B cell (primary cell): ENCODE measurements around the gene AARS2. TPM values are rescaled to one million over a fixed set of nuclear protein-coding genes. Genes with fewer than 3 reads are reported as not detected.

Experiments
- ATAC-seq: fragments of 200-7000 bp; cut with Tn5 transposase; one replicate; pipeline ENCODE4 v1.10.0; 2021; ENCODE audit warnings: low read depth, mild to moderate bottlenecking, moderate number of reproducible peaks, moderate library complexity
- CTCF ChIA-PET: fragments of 350-600 bp; sonication (Branson Sonifier 250); formaldehyde crosslinking; loops from one replicate; lab custom pipeline; 2021; ENCODE audit warnings: antibody characterized with exemption, inconsistent platforms; lab: Charles Lee
- POLR2A ChIA-PET: fragments of 350-600 bp; sonication (Branson Sonifier 250); formaldehyde crosslinking; loops from one replicate; lab custom pipeline; 2021; ENCODE audit warnings: antibody characterized with exemption; lab: Charles Lee
- DNase-seq: peaks from one replicate; pipeline ENCODE4 v3.0.0; 2013
- H2AFZ ChIP-seq: 2 replicates; pipeline ENCODE4 v1.6.1; 2012; ENCODE audit warnings: mild to moderate bottlenecking, low read depth, low read length; ENCODE audit not compliant: insufficient read depth, poor library complexity, severe bottlenecking
- H3K27ac ChIP-seq, 2 donors: 1 replicate in 1 of 2; 2 replicates in 1 of 2; pipeline ENCODE4 v1.5.1; 2012 to 2013; ENCODE audit warnings: low read length in 2 of 2, mild to moderate bottlenecking in 2 of 2, moderate library complexity in 1 of 2
- H3K27me3 ChIP-seq, 4 experiments: fragments of 200-600 bp in 1 of 4; sonication (generic) in 1 of 4; replicated peaks in 1 of 4; 1 replicate in 2 of 4; 2 replicates in 2 of 4; pipeline versions ENCODE4 v1.6.1 to v1.7.0; 2013 to 2016; ENCODE audit warnings: low read length in 3 of 4, mild to moderate bottlenecking in 2 of 4, mixed read lengths in 1 of 4, moderate library complexity in 1 of 4; ENCODE audit not compliant: insufficient read depth in 4 of 4, control insufficient read depth in 3 of 4; ENCODE audit errors: control extremely low read depth in 1 of 4
- H3K36me3 ChIP-seq, 2 experiments: replicated peaks in 1 of 2; 1 replicate in 1 of 2; 2 replicates in 1 of 2; pipeline versions ENCODE4 v1.6.1 to v1.7.1; 2013; ENCODE audit warnings: low read length in 1 of 2; ENCODE audit not compliant: insufficient read depth in 2 of 2, control insufficient read depth in 1 of 2; ENCODE audit errors: control extremely low read depth in 1 of 2, extremely low read depth in 1 of 2
- H3K4me1 ChIP-seq, 2 donors: fragments of 200-600 bp in 1 of 2; sonication (generic) in 1 of 2; 1 replicate in 1 of 2; 2 replicates in 1 of 2; pipeline versions ENCODE4 v1.5.1 to v1.6.1; 2013 to 2017; ENCODE audit warnings: low read length in 2 of 2; ENCODE audit not compliant: control insufficient read depth in 2 of 2, insufficient read depth in 2 of 2
- H3K4me2 ChIP-seq: replicated peaks from 2 replicates; pipeline ENCODE3; 2012; ENCODE audit warnings: mild to moderate bottlenecking, low read depth, low read length; ENCODE audit not compliant: poor library complexity, severe bottlenecking
- H3K4me3 ChIP-seq, 5 experiments: fragments of 200-600 bp in 1 of 5; sonication (generic) in 1 of 5; 1 replicate in 3 of 5; 2 replicates in 2 of 5; pipeline versions ENCODE4 v1.5.1 to v1.7.0; 2011 to 2016; ENCODE audit warnings: low read length in 4 of 5, mild to moderate bottlenecking in 4 of 5, low read depth in 2 of 5, control low read depth in 1 of 5, moderate library complexity in 1 of 5; ENCODE audit not compliant: insufficient read depth in 1 of 5; ENCODE audit errors: control extremely low read depth in 1 of 5, extremely low read depth in 1 of 5
- H3K79me2 ChIP-seq: fragments of 200-600 bp; sonication (generic); one replicate; pipeline ENCODE4 v1.6.0; 2016; ENCODE audit warnings: low read length; ENCODE audit not compliant: control insufficient read depth, insufficient read depth
- H3K9ac ChIP-seq: fragments of 200-600 bp; sonication (generic); 2 replicates; pipeline ENCODE4 v1.6.1; 2017; ENCODE audit warnings: mild to moderate bottlenecking, low read length, moderate library complexity
- H3K9me3 ChIP-seq, 3 donors: one replicate each; pipeline versions ENCODE4 v1.6.1 to v1.7.1; 2013; ENCODE audit warnings: low read length in 2 of 3; ENCODE audit not compliant: control insufficient read depth in 2 of 3, insufficient read depth in 1 of 3; ENCODE audit errors: control extremely low read depth in 1 of 3
- H4K20me1 ChIP-seq: 2 replicates; pipeline ENCODE4 v1.6.0; 2012; ENCODE audit warnings: mild to moderate bottlenecking, low read length; ENCODE audit not compliant: insufficient read depth, control insufficient read depth, poor library complexity, severe bottlenecking
- H3K27ac Mint-ChIP-seq: one replicate; pipeline ENCODE4 v1.8.0; 2021; ENCODE audit warnings: mixed read lengths
- H3K27me3 Mint-ChIP-seq: one replicate; pipeline ENCODE4 v1.8.0; 2021; ENCODE audit warnings: mixed read lengths
- H3K4me1 Mint-ChIP-seq: one replicate; pipeline ENCODE4 v1.8.0; 2021; ENCODE audit warnings: mixed read lengths
- H3K4me3 Mint-ChIP-seq: one replicate; pipeline ENCODE4 v1.8.0; 2021; ENCODE audit warnings: mixed read lengths
- H3K9me3 Mint-ChIP-seq: one replicate; pipeline ENCODE4 v1.8.0; 2022; ENCODE audit warnings: mixed read lengths; ENCODE audit not compliant: insufficient read depth
- CTCF ChIP-seq: fragments of 200-600 bp; IDR thresholded peaks from one replicate; pipeline ENCODE4 v1.8.0; 2022; ENCODE audit warnings: antibody characterized with exemption, mild to moderate bottlenecking
- EZH2 ChIP-seq: IDR thresholded peaks from 2 replicates; pipeline ENCODE4 v1.6.1; 2012; ENCODE audit warnings: borderline replicate concordance, low read depth, mild to moderate bottlenecking, moderate library complexity, low read length; ENCODE audit not compliant: insufficient read depth, poor library complexity, severe bottlenecking
- WGBS: methylation state at CpG from one replicate; pipeline ENCODE4 v1.1.5; 2013; ENCODE audit warnings: missing lambda C conversion rate; ENCODE audit not compliant: insufficient coverage; 5-methylcytosine and 5-hydroxymethylcytosine counted together
- intact Hi-C: fragments of 100-400 bp; cut with micrococcal nuclease; formaldehyde crosslinking; loops from one replicate; pipeline ENCODE4 v1.10.0; 2022
- polyA plus RNA-seq: library from polyadenylated mRNA; depleted of rRNA; stranded (reverse); fragments of >200 nt; gene quantifications from 2 replicates; pipeline ENCODE4 v1.2.3, GENCODE V29; 2012
- total RNA-seq, 2 donors: library from RNA; stranded (reverse); fragments of 120-200 nt in 1 of 2; gene quantifications; 1 replicate in 1 of 2; 2 replicates in 1 of 2; pipeline versions ENCODE4 v1.2.3 to v1.2.4, GENCODE V29; 2013 to 2022

Gene AARS2
- total and polyA plus RNA-seq, 2 donors (not counting 1 experiment from before 2014, with no cell fraction given): 11.3 to 21.3 TPM

DNA sequence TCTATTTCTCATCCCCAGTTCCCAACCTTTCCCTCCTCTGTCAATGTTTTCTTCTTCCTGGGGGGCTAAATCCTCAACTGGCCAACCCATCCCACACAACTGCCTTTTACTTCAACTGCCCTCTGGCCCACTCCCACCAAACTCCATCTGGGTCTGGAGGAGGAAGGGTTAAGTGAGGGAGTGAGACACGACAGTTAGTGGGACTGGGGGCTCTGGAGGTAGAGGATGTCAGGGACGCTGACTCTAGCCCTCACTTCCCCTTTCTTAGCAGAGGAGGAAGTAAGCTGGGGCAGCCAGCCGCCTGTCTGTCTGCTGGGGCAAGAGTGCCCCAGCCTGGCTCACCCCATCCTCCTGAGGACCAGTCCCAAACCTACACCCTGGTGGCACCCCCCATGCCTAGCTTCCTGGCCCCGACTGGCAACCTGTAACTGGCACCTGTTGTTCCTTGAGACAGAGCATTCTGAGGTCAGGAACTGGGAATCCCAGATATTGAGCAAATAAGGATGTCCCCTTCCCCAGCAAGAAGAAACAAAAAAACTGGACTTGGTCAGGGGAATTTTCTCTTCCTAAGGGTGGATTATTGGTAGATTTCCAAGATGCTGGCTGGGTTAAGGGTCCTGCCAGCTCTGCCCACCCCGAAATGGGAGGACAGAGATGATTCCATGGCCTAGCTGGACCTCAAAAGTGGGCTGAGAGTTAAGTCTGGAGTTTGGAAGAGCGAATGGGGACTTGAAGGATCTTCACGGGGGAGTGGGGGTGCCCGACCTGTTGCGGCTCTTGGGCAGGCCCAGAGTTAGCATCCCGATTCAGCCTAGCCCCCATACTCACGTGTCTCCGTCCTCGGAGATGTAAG is 48.8 kb downstream of the AARS2 start:
- H3K4me1 ChIP-seq: peaks cover 50 to 63% of the 10 kb centered on the region in 2 donors
- DNase-seq (peak; percentile 92), ATAC-seq (peak; percentile 58)
- no peaks in the 10 kb centered on the region for H3K9me3 ChIP-seq
- H3K27me3 ChIP-seq: peaks cover 0 to 5% (median under 1%) of the 10 kb centered on the region in 4 experiments
- peaks cover 27% of the 10 kb centered on the region for H4K20me1 ChIP-seq
- peaks cover 53% of the 10 kb centered on the region for H3K79me2 ChIP-seq
- H3K4me1 Mint-ChIP-seq: peaks cover 69% of the 10 kb centered on the region
- peak overlapping the region; percentile 95 for H3K4me2 ChIP-seq
- peak overlapping the region; percentile 100 for H3K27ac Mint-ChIP-seq
- no peaks in the 10 kb centered on the region for H3K9me3 Mint-ChIP-seq
- TF ChIP-seq EZH2 (no peak), CTCF (no peak)
- peaks cover 4 to 36% of the 10 kb centered on the region in 2 experiments for H3K36me3 ChIP-seq
- H2AFZ ChIP-seq: no peak overlapping the region
- peaks cover 2% of the 10 kb centered on the region for H3K27me3 Mint-ChIP-seq
- H3K4me3 ChIP-seq: peak overlapping the region; percentile 94 to 99 (median 98)
- peak overlapping the region; percentile 93 for H3K9ac ChIP-seq
- peak overlapping the region; percentile 96 to 98 for H3K27ac ChIP-seq
- H3K4me3 Mint-ChIP-seq: peak overlapping the region; percentile 100
- CTCF ChIA-PET: interaction anchor here (0.6 to 2.8 kb wide), 13 partner anchors 9 to 168 kb away, joined by 3 to 20 read pairs (median 6); partner anchors contain the start of genes HSP90AB1 and SLC29A1
- POLR2A ChIA-PET: interaction anchor here (0.5 to 7.9 kb wide), 7 partner anchors 8 to 90 kb away, joined by 3 to 105 read pairs (median 5); partner anchors contain the start of gene HSP90AB1
- intact Hi-C loops: loop anchor here (1.0 to 5.0 kb wide), 7 partner anchors 7 to 1092 kb away; partner anchors contain the start of genes AARS2, CDC5L, MRPL14 and SLC35B2
- WGBS: 0% methylated on average over 11 of the region's 13 CpGs
